Activated T-cell treated with anti-CD3 and anti-CD28 coated beads for 1 hour (primary cell): Measurements from ENCODE around the gene KCNMA1.

Experiments used
- DNase-seq: peaks from one replicate; pipeline ENCODE4 v3.0.0-alpha.2; 2020; ENCODE audit warnings: low read depth

KCNMA1 gene

GRCh38 chr10:76922666-76923065, 714.9 kb downstream of the KCNMA1 start:
- no peak for DNase-seq

- no peak for DNase-seq
Observed at GRCh38 chr10:76921383-76922010, 716.1 kb downstream of the KCNMA1 start.

- no peak for DNase-seq
Observed at GRCh38 chr10:76920581-76920980, 717.0 kb downstream of the KCNMA1 start.

- no peak for DNase-seq
Observed at GRCh38 chr10:76918106-76918505, 719.5 kb downstream of the KCNMA1 start.

- no peak for DNase-seq
Observed at GRCh38 chr10:76917071-76917470, 720.5 kb downstream of the KCNMA1 start.

- no peak for DNase-seq
Observed at GRCh38 chr10:76916536-76916935, 721.1 kb downstream of the KCNMA1 start.

- no peak for DNase-seq
Observed at GRCh38 chr10:76915316-76915715, 722.3 kb downstream of the KCNMA1 start.

- no peak for DNase-seq
Observed at GRCh38 chr10:76911184-76911583, 726.4 kb downstream of the KCNMA1 start.

GRCh38 chr10:76910184-76910962, 727.2 kb downstream of the KCNMA1 start:
- DNase-seq: no peak

GRCh38 chr10:76906256-76906655, 731.4 kb downstream of the KCNMA1 start:
- DNase-seq: no peak

GRCh38 chr10:76905251-76905650, 732.4 kb downstream of the KCNMA1 start:
- no peak for DNase-seq

- no peak for DNase-seq
Observed at GRCh38 chr10:76903387-76903945, 734.1 kb downstream of the KCNMA1 start.

GRCh38 chr10:76902949-76903348, 734.7 kb downstream of the KCNMA1 start:
- DNase-seq: no peak

- no peak for DNase-seq
Observed at GRCh38 chr10:76901701-76902100, 735.9 kb downstream of the KCNMA1 start.

GRCh38 chr10:76899490-76899889, 738.1 kb downstream of the KCNMA1 start:
- no peak for DNase-seq

- no peak for DNase-seq
Observed at GRCh38 chr10:76892766-76893479, 744.7 kb downstream of the KCNMA1 start.

- DNase-seq: no peak
Observed at GRCh38 chr10:76887223-76888010, 750.2 kb downstream of the KCNMA1 start.

GRCh38 chr10:76885816-76886215, 751.8 kb downstream of the KCNMA1 start:
- no peak for DNase-seq

GRCh38 chr10:76884673-76885275, 752.8 kb downstream of the KCNMA1 start:
- no peak for DNase-seq

GRCh38 chr10:76883596-76883995, 754.0 kb downstream of the KCNMA1 start:
- DNase-seq: no peak

- DNase-seq: no peak
Observed at GRCh38 chr10:76882796-76883195, 754.8 kb downstream of the KCNMA1 start.
